Gastroesophageal sphincter (tissue), 4 donors: ENCODE measurements around the gene EHBP1. TPM values are rescaled to one million over a fixed set of nuclear protein-coding genes. Genes with fewer than 3 reads are reported as not detected.

Source experiments
- ATAC-seq: fragments of 150-250 bp; one replicate; pipeline ENCODE4 v1.9.1; 2016; ENCODE audit warnings: mild to moderate bottlenecking, moderate library complexity
- H3K27ac ChIP-seq, 4 donors: fragments of 200-600 bp; sonication (generic) in 3 of 4; 1 replicate in 3 of 4; 2 replicates in 1 of 4; pipeline ENCODE4 v1.5.1; 2016 to 2019
- H3K27me3 ChIP-seq: fragments of 200-600 bp; sonication (generic); one replicate; pipeline ENCODE4 v1.5.1; 2019
- H3K36me3 ChIP-seq, 2 donors: fragments of 200-600 bp; sonication (generic); one replicate each; pipeline ENCODE4 v1.5.1; 2019; ENCODE audit warnings: control low read depth in 1 of 2
- H3K4me1 ChIP-seq, 3 donors: fragments of 200-600 bp; sonication (generic); 1 replicate in 2 of 3; 2 replicates in 1 of 3; pipeline ENCODE4 v1.5.1; 2016 to 2019; ENCODE audit warnings: control low read depth in 2 of 3
- H3K4me3 ChIP-seq, 2 donors: fragments of 200-600 bp; sonication (generic); one replicate each; pipeline ENCODE4 v1.5.1; 2019; ENCODE audit warnings: mild to moderate bottlenecking in 1 of 2, moderate library complexity in 1 of 2
- H3K9me3 ChIP-seq, 3 donors: fragments of 200-600 bp; sonication (generic); one replicate each; pipeline ENCODE4 v1.5.1; 2017 to 2019; ENCODE audit warnings: control low read depth in 2 of 3
- EP300 ChIP-seq: sonication (generic); formaldehyde crosslinking; IDR thresholded peaks from one replicate; pipeline ENCODE4 v1.6.1; 2017; ENCODE audit warnings: antibody characterized with exemption, mild to moderate bottlenecking
- POLR2A ChIP-seq, 2 donors: fragments of 450-650 bp; IDR thresholded peaks; one replicate each; pipeline ENCODE4 v1.6.1; 2017; ENCODE audit warnings: antibody characterized with exemption in 2 of 2, mild to moderate bottlenecking in 2 of 2, moderate library complexity in 1 of 2
- POLR2AphosphoS5 ChIP-seq: sonication (generic); formaldehyde crosslinking; IDR thresholded peaks from one replicate; pipeline ENCODE4 v1.6.1; 2017; ENCODE audit warnings: antibody characterized with exemption
- WGBS, 2 donors: methylation state at CpG; one replicate each; pipeline ENCODE4 v1.1.5; 2018; ENCODE audit warnings: low coverage in 1 of 2; 5-methylcytosine and 5-hydroxymethylcytosine counted together
- total RNA-seq, 4 donors: library from RNA; depleted of rRNA; stranded (reverse); fragments of >200 nt; gene quantifications; one replicate each; pipeline ENCODE4 v1.1.0, GENCODE V29; 2016
- TF ChIP-seq, protein P1 (sequence below), 4 experiments: fragments of 200-600 bp in 2 of 4; fragments of 450-650 bp in 2 of 4; sonication (generic) in 1 of 4; IDR thresholded peaks; one replicate each; pipeline ENCODE4 v1.5.1; 2017 to 2019; ENCODE audit warnings: antibody characterized with exemption in 4 of 4, mild to moderate bottlenecking in 2 of 4, moderate library complexity in 2 of 4

Gene EHBP1
- total RNA-seq, 4 donors from 2014 or later, result 82.4 to 159 (median 146) TPM

GRCh38 chr2:62812921-62813825 is 107.7 kb downstream of the EHBP1 start:
- no peaks in the 10 kb centered on the region for H3K27me3 ChIP-seq
- WGBS, 2 donors, result 62 to 67% methylated on average over 3 of the region's 6 CpGs
- TF ChIP-seq POLR2AphosphoS5 (no peak), EP300 (no peak), POLR2A (IDR thresholded peaks at IDR 0.05) (no peak)
- TF ChIP-seq, protein P1, sequence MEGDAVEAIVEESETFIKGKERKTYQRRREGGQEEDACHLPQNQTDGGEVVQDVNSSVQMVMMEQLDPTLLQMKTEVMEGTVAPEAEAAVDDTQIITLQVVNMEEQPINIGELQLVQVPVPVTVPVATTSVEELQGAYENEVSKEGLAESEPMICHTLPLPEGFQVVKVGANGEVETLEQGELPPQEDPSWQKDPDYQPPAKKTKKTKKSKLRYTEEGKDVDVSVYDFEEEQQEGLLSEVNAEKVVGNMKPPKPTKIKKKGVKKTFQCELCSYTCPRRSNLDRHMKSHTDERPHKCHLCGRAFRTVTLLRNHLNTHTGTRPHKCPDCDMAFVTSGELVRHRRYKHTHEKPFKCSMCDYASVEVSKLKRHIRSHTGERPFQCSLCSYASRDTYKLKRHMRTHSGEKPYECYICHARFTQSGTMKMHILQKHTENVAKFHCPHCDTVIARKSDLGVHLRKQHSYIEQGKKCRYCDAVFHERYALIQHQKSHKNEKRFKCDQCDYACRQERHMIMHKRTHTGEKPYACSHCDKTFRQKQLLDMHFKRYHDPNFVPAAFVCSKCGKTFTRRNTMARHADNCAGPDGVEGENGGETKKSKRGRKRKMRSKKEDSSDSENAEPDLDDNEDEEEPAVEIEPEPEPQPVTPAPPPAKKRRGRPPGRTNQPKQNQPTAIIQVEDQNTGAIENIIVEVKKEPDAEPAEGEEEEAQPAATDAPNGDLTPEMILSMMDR (IDR thresholded peaks at IDR 0.05), result no peak
- H3K27ac ChIP-seq, result no peak overlapping the region
- no peaks in the 10 kb centered on the region for H3K36me3 ChIP-seq
- no peak for ATAC-seq
- H3K4me1 ChIP-seq, result peaks cover 0 to 24% (median 0%) of the 10 kb centered on the region in 3 donors
- H3K9me3 ChIP-seq, result no peaks in the 10 kb centered on the region
- H3K4me3 ChIP-seq, result no peak overlapping the region

DNA sequence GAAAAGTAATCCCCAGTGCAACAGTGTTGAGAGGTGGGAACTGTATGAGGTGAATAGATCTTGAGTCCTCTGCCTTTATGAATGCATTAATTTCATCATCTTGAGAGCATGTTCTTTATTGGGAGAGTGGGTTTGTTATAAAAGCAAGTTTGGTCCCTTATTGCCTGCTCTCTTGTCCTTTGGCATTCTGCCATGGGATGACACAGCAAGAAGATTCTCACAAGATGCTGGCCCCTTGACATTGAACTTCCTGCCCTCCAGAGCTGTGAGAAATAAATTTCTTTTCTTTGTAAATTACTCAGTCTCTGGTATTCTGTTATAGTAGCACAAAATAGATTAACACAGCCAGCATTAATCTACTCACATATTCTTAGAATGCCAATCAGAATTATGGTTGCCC is 108.6 kb downstream of the EHBP1 start:
- Histone ChIP-seq H3K4me3 (no peak overlapping the region), H3K4me1 (peaks cover 0 to 24% (median 0%) of the 10 kb centered on the region in 3 donors), H3K27me3 (no peaks in the 10 kb centered on the region), H3K36me3 (no peaks in the 10 kb centered on the region), H3K9me3 (no peaks in the 10 kb centered on the region), H3K27ac (no peak overlapping the region)
- TF ChIP-seq EP300 (no peak), POLR2AphosphoS5 (no peak), POLR2A (IDR thresholded peaks at IDR 0.05) (no peak)
- TF ChIP-seq, protein P1 (IDR thresholded peaks at IDR 0.05), result no peak
- ATAC-seq, result no peak

- WGBS, 2 donors, result 72 to 83% methylated on average over 1 of the region's 1 CpG
- TF ChIP-seq POLR2A (IDR thresholded peaks at IDR 0.05), result no peak
- Histone ChIP-seq H3K4me1 (peaks cover 0 to 20% (median 0%) of the 10 kb centered on the region in 3 donors), H3K36me3 (no peaks in the 10 kb centered on the region), H3K27ac (no peak overlapping the region), H3K4me3 (no peak overlapping the region), H3K9me3 (no peaks in the 10 kb centered on the region), H3K27me3 (no peaks in the 10 kb centered on the region)
- ATAC-seq, result no peak
Observed at GRCh38 chr2:62817348-62817747, 111.8 kb downstream of the EHBP1 start.

DNA sequence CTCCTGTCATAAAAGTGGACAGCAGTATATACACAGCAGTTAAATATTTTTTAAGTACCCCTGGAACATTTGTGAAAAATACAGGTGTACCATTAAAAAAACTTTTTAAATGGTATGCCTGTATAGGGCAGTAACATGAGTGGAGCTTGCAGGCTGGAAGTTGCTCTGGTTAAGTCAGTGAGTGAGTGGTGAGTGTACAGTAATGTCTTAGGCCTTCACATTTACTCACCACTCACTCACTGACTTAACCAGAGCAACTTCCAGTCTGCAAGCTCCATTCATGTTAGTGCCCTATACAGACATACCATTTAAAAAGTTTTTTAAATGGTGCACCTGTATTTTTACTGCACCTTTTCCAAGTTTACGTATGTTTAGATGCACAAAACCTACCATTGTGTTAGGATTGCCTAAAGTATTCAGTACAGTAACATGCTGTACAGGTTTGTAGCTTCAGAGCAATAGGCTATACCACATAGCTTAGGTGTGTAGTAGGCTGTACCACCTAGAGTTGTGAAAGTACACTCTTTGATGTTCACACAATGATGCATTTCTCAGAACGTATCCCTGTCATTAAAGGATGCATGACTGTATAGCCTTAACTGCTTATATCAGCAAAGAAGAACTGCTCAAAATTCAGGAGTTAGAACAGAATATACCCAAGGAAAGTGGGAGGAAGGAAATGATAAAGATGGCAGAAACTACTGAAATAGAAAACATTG is 112.6 kb downstream of the EHBP1 start:
- ATAC-seq, result no peak
- no peaks in the 10 kb centered on the region for H3K9me3 ChIP-seq
- H3K4me1 ChIP-seq, result peaks cover 0 to 15% (median 0%) of the 10 kb centered on the region in 3 donors
- H3K4me3 ChIP-seq, result no peak overlapping the region
- no peak overlapping the region for H3K27ac ChIP-seq
- TF ChIP-seq, protein P1 (IDR thresholded peaks at IDR 0.05), result no peak
- TF ChIP-seq POLR2A (IDR thresholded peaks at IDR 0.05) (no peak), EP300 (no peak), POLR2AphosphoS5 (no peak)
- H3K36me3 ChIP-seq, result no peaks in the 10 kb centered on the region
- 94 to 100% methylated on average over 2 of the region's 2 CpGs for WGBS, 2 donors
- no peaks in the 10 kb centered on the region for H3K27me3 ChIP-seq

GRCh38 chr2:62822549-62822948 is 117.0 kb downstream of the EHBP1 start:
- Histone ChIP-seq H3K36me3 (peaks cover 0 to 12% of the 10 kb centered on the region in 2 donors), H3K4me3 (no peak overlapping the region), H3K9me3 (no peaks in the 10 kb centered on the region), H3K27me3 (no peaks in the 10 kb centered on the region), H3K4me1 (peaks cover 0 to 20% (median 3%) of the 10 kb centered on the region in 3 donors), H3K27ac (no peak overlapping the region)
- WGBS, 2 donors, result 83 to 97% methylated on average over 3 of the region's 3 CpGs
- TF ChIP-seq POLR2AphosphoS5, result no peak
- TF ChIP-seq, protein P1 (IDR thresholded peaks at IDR 0.05), result no peak
- ATAC-seq, result no peak
